Measurements from ENCODE around the gene ALLC. TPM values are rescaled to one million over a fixed set of nuclear protein-coding genes. Genes with fewer than 3 reads are reported as not detected.

The ALLC gene
- total and polyA plus RNA-seq, 11 donors, result not detected

DNA sequence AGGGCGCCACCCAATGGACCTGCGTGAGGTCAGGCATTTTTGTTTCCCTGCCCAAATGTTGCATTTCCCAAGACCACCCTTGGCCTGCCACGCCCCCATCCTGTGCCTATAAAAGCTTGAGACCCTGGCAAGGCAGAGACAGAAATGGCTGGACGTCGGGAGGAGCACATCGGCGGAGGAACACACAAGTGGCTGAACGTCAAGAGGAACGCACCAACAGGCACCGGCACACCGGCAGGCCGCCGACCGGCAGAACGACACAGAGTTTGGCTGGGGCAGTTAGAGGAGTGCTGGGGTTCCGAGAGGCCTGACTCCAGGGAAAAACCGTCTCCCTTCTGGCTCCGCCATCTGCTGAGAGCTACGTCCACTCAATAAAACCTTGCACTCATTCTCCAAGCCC, 81.3 kb downstream of the ALLC start:
- 88 to 94% (median 91%) methylated on average over 18 to 19 of the region's 19 CpGs for WGBS, 4 donors
- Histone ChIP-seq H3K27me3 (peaks cover 0 to 17% (median 0%) of the 10 kb centered on the region in 9 donors), H3K4me1 (no peaks in the 10 kb centered on the region), H3K36me3 (no peaks in the 10 kb centered on the region), H3K4me3 (no peak overlapping the region), H3K9me3 (no peaks in the 10 kb centered on the region), H3K27ac (no peak overlapping the region)
- no peak for TF ChIP-seq POLR2A (IDR thresholded peaks at IDR 0.05)
- TF ChIP-seq, protein P1, sequence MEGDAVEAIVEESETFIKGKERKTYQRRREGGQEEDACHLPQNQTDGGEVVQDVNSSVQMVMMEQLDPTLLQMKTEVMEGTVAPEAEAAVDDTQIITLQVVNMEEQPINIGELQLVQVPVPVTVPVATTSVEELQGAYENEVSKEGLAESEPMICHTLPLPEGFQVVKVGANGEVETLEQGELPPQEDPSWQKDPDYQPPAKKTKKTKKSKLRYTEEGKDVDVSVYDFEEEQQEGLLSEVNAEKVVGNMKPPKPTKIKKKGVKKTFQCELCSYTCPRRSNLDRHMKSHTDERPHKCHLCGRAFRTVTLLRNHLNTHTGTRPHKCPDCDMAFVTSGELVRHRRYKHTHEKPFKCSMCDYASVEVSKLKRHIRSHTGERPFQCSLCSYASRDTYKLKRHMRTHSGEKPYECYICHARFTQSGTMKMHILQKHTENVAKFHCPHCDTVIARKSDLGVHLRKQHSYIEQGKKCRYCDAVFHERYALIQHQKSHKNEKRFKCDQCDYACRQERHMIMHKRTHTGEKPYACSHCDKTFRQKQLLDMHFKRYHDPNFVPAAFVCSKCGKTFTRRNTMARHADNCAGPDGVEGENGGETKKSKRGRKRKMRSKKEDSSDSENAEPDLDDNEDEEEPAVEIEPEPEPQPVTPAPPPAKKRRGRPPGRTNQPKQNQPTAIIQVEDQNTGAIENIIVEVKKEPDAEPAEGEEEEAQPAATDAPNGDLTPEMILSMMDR (IDR thresholded peaks at IDR 0.05), result no peak
- DNase-seq (no peak), ATAC-seq (no peak)
- intact Hi-C loops (cut with DNase I), result loop anchor here in 1 of 10 donors (10.0 kb wide), 1 partner anchor 45 kb away; no protein-coding TSS in a partner anchor

DNA sequence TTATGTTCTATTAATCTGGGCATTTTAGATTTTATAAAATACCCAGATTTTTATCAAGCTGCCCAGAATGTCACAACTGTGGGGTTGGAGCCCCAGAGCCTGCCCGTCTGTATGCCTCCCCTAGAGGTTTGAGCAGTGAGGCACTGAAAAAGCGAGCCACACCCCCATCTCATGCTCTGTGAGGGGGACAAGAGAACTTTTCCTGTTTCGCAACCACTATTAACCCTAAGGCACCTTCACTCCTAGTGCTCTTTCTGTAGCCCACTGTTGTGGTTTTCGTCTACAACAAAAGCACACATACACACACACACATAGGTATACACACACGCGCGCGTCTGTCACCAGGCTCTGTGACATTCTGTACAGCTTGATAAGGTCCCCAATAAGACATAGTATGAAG, 83.4 kb downstream of the ALLC start:
- WGBS, 4 donors, result 77 to 79% (median 78%) methylated on average over 8 of the region's 8 CpGs
- intact Hi-C loops (cut with DNase I), result no loop called here

DNA sequence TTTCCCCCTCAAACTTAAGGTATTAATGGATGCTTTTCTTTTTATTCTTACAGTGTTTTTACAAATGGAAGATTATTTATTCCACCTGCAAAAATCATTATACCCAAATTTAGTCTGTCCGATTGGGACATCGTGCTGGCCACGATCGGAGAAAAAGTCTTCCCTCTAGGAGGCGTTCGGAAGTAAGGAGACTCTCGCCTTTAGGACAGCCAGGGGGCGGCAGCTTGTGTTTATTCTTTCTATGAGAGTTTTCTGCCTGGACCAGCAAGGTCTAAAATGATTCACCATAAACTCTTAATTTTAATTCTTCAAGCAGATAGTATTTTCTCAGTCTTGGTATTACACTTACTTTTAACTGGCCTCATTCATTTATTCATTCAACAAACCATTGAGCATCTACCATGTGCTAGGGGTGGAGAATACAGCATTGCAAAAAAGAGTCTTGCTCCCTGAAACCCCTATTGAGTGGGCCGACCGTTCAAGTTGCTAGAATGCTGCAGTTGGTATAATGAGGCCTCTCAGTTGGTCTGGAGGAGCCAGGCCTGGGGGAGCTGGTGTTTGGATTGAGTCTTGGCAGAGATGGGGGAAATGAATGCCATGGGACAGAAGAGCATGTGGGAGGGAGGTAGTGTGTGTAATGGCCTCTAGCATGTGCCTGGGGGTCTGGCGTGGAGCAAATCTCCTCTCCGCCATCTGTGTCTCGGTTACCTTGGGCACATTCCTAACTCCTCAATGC, 84.0 kb downstream of the ALLC start:
- Histone ChIP-seq H3K4me1 (no peaks in the 10 kb centered on the region), H3K4me3 (no peak overlapping the region), H3K27me3 (peaks cover 0 to 18% (median 0%) of the 10 kb centered on the region in 9 donors), H3K27ac (no peak overlapping the region), H3K9me3 (no peaks in the 10 kb centered on the region), H3K36me3 (no peaks in the 10 kb centered on the region)
- WGBS, 4 donors, result 83 to 87% (median 86%) methylated on average over 13 of the region's 13 CpGs
- no peak for TF ChIP-seq POLR2A (IDR thresholded peaks at IDR 0.05)
- TF ChIP-seq, protein P1 (IDR thresholded peaks at IDR 0.05), result no peak
- DNase-seq (no peak), ATAC-seq (no peak)
- intact Hi-C loops (cut with DNase I), result no loop called here

More for the DNA sequence above, 83.4 kb downstream of the ALLC start:
- Histone ChIP-seq H3K36me3 (no peaks in the 10 kb centered on the region), H3K4me1 (no peaks in the 10 kb centered on the region), H3K27ac (no peak overlapping the region), H3K27me3 (peaks cover 0 to 19% (median 0%) of the 10 kb centered on the region in 9 donors), H3K4me3 (no peak overlapping the region), H3K9me3 (no peaks in the 10 kb centered on the region)
- TF ChIP-seq, protein P1 (IDR thresholded peaks at IDR 0.05), result no peak
- TF ChIP-seq POLR2A (IDR thresholded peaks at IDR 0.05), result no peak
- ATAC-seq (no peak), DNase-seq (no peak)

DNA sequence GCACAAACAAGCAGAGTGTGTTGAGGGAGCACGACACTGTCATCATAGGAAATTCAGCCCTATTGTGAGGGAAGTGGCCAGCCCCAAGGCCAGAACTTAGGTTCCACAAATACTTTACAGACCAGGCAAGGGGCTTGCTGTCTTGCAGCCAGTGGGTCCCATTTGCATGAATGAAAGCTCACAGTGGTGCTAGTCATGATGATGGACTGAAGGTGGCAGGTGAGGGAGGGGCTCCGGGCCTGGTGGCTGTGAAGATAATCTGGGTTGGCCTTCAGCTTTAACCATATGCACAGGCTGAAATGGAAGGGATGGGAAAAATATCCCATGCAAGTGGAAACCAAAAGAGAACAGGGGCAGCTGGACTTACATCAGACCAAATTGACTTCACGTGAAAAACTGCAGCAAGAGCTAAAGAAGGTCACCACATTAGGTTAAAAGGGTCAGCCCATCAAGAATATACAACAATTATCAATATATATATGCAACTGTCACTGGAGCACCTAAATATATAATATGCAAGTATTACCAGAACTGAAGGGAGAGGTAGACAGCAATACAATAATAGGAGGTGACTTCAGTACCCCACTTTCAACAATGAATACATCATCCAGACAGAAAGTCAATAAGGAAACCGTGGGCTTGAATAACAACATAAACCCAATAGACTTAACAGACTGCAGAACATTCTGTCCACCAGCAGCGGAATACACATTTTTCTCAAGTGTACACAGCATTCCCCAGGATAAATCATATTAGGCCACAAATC, 84.9 kb downstream of the ALLC start:
- 89 to 92% (median 90%) methylated on average over 5 of the region's 5 CpGs for WGBS, 4 donors
- ATAC-seq (no peak), DNase-seq (no peak)
- no peaks in the 10 kb centered on the region for H3K4me1 ChIP-seq
- H3K36me3 ChIP-seq, result no peaks in the 10 kb centered on the region
- intact Hi-C loops (cut with DNase I), result no loop called here
- H3K4me3 ChIP-seq, result no peak overlapping the region
- no peaks in the 10 kb centered on the region for H3K9me3 ChIP-seq
- no peak overlapping the region for H3K27ac ChIP-seq
- TF ChIP-seq, protein P1 (IDR thresholded peaks at IDR 0.05), result no peak
- TF ChIP-seq POLR2A (IDR thresholded peaks at IDR 0.05), result no peak
- peaks cover 0 to 10% (median 0%) of the 10 kb centered on the region in 9 donors for H3K27me3 ChIP-seq
